NCI-H2227 (cell line): ENCODE data around the gene DLG2.
"Not testable (repeated sequence)": the region's sequence is repeated elsewhere in the genome, so short reads cannot be mapped to it uniquely, and the experiment has no call there.

Experiments
- DNase-seq: peaks from one replicate; lab custom pipeline; 2025; ENCODE audit not compliant: unreplicated experiment; lab: John Stamatoyannopoulos, UW

Gene DLG2

GRCh38 chr11:85647078-85647477 lies 19.9 kb upstream of the DLG2 start:
- DNase-seq: no peak

GRCh38 chr11:85643191-85643614 lies 16.1 kb upstream of the DLG2 start:
- peak; percentile 15 for DNase-seq

GRCh38 chr11:85634747-85635146 lies 7.6 kb upstream of the DLG2 start:
- no peak for DNase-seq

GRCh38 chr11:85628771-85629341 lies 1.7 kb upstream of the DLG2 start:
- no peak for DNase-seq

- DNase-seq: peak; percentile 96
Observed at GRCh38 chr11:85627998-85628770, 1.0 kb upstream of the DLG2 start, which contains the start of gene TMEM126B. TMEM126B (plus strand) TSS chr11:85628593; CDS start chr11:85628608, 15 bp downstream.

- DNase-seq: no peak
Observed at GRCh38 chr11:85626496-85626895, 648 bp downstream of the DLG2 start.

- no peak for DNase-seq
Observed at GRCh38 chr11:85620256-85620655, 6.9 kb downstream of the DLG2 start.

GRCh38 chr11:85619499-85619898 lies 7.6 kb downstream of the DLG2 start:
- no peak for DNase-seq

GRCh38 chr11:85611643-85612042 lies 15.5 kb downstream of the DLG2 start:
- DNase-seq: not testable (repeated sequence)

- not testable (repeated sequence) for DNase-seq
Observed at GRCh38 chr11:85609286-85609685, 17.9 kb downstream of the DLG2 start.

- not testable (repeated sequence) for DNase-seq
Observed at GRCh38 chr11:85608621-85609020, 18.5 kb downstream of the DLG2 start.

GRCh38 chr11:85606237-85606636 lies 20.9 kb downstream of the DLG2 start:
- DNase-seq: not testable (repeated sequence)

- DNase-seq: no peak
Observed at GRCh38 chr11:85603220-85603619, 23.9 kb downstream of the DLG2 start.

- no peak for DNase-seq
Observed at GRCh38 chr11:85602526-85603213, 24.5 kb downstream of the DLG2 start.

- DNase-seq: no peak
Observed at GRCh38 chr11:85599083-85599482, 28.1 kb downstream of the DLG2 start.

GRCh38 chr11:85596886-85597285 lies 30.3 kb downstream of the DLG2 start:
- DNase-seq: peak; percentile 28

- peak; percentile 48 for DNase-seq
Observed at GRCh38 chr11:85595285-85595884, 31.8 kb downstream of the DLG2 start.

GRCh38 chr11:85590848-85591483 lies 36.2 kb downstream of the DLG2 start:
- peak; percentile 45 for DNase-seq

GRCh38 chr11:85589373-85589772 lies 37.8 kb downstream of the DLG2 start:
- no peak for DNase-seq

- no peak for DNase-seq
Observed at GRCh38 chr11:85582111-85582510, 45.0 kb downstream of the DLG2 start.

- no peak for DNase-seq
Observed at GRCh38 chr11:85575388-85575787, 51.8 kb downstream of the DLG2 start.
